ENCODE data around the gene DIAPH3.

DIAPH3 gene

DNA sequence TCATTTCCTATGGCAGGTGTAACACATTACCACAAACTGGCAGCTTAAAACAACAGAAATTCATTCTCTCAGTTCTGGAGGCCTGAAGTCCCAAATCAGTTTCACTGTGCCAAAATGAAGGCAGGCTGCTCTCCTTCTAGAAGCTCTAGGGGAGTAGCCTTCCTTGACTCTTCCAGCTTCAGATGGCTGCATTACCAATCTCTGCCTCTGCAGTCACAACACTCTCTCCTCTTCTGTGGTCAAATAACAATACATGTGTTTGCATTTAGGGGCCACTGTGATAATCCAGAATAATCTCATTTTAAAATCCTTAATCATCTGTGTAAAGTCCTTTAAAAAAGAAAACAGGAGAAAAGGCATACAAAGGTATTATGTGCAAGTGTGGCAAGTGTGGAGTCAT, 7.8 kb downstream of the DIAPH3 start:
- DNase-seq = no peak

DNA sequence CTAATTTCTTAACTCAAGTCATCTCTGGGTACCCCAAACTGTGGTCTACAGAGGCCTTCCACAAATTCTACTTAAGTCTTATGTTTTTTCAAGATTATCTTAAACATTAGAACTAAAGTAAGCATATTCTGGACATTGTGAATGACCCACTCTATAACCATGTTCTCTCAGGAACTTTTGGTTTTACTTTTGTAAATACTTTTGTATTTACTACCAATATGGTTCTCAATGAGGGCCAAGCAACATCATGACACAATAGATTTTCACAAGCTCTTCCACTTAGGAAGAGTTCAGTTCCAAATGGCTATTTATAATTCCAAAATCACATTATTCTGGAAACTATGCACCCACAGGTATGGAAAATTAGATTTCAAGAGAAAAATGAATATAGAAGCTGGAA, 10.8 kb downstream of the DIAPH3 start:
- DNase-seq = no peak

DNA sequence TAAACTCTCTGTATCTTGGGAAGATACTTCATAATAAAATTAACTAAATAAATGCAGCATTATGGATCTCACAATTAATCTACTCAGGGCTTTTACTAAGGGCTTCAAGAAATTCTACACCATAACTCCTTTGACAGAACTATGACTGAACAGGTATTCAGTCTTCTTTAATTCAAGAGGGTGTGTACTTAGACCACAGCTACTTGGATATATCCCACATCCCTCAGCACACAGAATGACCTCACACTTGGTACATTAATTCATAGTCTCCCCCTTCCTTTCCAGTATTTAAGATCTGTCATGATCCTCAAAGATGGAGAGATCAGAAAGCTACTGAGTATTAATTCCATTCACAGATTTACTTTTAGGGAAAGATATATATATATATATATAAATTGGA, 11.6 kb downstream of the DIAPH3 start:
- no peak for DNase-seq

DNA sequence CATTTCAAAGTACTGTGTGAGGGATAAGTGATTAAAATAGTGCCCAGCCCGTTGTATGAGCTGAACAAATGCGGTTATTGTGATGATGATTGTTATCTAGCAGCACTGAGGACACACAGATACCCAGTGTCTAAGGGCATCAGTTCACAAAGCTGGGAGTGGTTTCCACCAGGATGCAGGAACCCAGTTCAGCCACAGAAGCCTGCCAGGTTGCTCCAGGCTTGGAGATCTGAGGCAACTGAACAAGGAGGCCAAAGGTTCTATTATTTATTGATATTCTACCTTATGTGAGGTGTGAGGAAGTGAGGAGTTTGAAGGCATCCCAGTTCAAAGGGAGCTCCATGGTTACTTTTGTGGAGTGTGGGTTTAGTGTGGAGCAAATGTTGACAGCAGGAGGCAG, 13.2 kb downstream of the DIAPH3 start:
- DNase-seq = no peak

DNA sequence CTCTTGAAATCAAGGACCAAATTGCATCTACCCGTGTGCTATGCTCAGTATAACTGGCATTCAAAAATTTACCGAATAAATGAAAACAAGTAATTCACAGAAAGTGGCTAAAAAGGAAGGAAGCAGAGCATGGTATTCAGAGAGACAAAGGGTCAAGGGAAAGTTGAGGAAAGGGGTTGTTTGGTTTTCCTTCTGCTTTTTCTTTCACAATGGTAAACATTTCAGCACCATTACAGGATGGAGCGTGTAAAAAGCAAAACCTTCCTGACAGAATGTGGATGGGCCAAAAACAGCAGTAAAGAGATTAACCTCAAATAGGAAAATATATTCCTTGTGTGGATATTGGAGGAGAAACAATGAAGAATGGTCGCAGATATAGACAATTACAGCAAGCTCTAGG, 14.8 kb downstream of the DIAPH3 start:
- no peak for DNase-seq

DNA sequence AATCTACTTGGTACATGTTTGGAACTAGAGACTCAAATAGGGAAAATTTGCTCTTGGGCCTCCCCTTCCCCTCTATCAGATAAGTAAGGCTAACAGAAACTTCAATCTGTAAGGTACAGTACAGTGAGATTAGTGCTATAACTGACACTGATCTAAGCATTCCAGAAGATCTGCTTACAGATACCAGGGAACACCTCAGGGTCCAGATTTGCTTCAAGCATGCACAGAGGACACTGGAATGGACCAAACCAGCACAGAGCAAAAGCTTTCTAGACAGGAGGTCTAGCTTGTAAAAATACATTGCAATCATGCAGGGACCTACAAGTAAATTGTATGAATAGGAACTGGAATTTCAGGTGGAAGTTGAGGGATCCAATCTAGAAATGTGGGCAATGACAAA, 16.4 kb downstream of the DIAPH3 start:
- DNase-seq = no peak

DNA sequence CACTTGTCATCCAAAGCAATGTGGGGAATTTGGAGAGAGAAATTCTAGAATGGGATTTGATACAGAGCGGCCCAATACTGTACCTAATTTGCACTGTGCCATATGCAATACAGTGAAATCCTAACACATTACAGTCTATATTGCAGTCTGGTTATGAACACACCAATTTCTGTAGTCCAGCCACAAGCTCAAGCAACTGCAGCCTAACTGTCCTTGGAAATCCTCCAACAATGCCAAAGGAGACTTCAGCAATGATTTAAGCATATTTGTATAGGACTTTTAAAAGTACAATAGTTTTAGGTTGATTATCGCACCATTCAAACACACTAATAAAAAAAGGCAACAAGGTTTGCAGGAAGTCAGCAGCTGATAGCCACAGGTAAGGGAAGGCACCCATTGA, 17.3 kb downstream of the DIAPH3 start:
- DNase-seq = no peak

DNA sequence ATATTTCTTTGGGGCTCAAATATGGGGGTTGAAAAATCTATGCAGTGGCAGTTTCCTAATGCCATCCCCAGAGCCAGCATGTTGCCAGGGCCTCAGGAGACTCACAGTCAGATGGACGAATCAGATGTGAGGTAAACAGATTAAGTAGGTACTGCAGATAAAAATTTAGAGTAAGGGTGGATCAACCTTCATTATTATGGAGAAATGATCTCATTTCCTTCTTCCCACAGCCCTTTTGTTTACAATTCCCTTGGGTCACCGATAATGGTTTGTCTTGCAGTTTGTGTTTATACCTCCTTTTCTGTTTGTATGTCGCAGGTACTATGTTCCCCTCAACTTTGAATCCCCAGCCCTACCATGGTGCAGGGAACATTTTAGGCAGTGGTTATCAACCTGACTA, 20.0 kb downstream of the DIAPH3 start:
- DNase-seq = no peak

DNA sequence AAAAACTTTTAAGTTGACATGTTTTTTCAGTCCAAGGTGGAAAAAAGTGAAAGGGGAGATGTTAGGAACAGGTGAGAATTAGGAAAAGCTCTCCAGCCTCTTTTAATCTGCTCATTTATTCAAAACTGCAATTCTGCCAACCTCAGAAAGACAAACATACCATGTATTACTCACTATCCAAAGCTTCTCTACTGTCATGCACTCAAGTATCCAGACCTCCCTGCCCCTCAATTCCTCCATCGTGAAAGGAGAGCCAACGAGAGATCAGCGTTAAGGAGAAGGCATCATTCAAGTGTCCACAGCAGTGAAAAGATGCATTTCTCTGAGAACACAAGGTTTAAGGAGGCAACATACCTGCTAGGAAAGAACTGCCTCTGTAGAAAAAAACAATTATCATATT, 24.5 kb downstream of the DIAPH3 start:
- no peak for DNase-seq

DNA sequence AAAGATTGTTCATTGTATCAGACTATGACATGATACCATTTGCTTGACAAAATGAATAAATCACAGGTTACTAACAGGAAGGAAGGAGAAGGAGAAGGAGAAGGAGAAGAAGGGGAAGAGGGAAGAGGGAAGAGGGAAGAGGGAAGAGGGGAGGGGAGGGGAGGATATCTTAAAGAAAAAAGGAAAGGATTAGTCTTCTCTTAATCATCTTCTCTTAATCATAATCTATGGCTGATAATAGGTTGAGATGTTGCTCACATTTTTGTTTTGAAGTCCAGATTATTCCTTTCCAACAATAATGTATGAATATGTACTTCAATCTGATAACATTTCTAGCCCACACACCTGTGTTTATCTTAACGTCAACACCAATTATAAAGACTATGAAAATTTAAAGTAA, 25.1 kb downstream of the DIAPH3 start:
- no peak for DNase-seq

DNA sequence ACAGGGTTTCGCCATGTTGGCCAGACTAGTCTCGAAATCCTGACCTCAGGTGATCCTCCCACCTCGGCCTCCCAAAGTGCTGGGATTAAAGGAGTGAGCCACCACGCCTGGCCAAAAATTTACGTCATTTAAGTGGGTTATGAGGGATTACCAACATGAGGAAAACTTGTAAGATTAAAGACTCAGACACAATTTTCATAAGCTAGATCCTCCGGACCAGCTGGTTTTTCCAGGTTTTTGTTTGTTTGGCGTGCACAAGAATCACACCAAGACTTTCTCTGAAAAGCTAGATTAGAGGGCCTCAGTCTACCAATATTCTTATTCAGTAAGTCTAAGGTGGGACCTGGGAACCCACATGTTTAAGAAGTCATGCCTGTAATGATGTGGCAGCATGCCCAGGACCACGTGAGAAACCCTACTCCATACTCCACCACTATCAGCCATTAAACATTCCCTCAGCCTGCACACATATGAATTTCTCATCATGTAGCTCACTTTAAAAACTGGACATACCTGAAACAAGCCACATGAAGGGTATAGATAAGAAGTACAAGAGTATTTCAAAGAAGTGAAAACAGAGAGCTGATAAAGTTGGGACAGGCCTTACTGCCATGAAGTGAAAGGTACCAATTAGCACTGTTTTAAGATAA, 25.7 kb downstream of the DIAPH3 start:
- no peak for DNase-seq

DNA sequence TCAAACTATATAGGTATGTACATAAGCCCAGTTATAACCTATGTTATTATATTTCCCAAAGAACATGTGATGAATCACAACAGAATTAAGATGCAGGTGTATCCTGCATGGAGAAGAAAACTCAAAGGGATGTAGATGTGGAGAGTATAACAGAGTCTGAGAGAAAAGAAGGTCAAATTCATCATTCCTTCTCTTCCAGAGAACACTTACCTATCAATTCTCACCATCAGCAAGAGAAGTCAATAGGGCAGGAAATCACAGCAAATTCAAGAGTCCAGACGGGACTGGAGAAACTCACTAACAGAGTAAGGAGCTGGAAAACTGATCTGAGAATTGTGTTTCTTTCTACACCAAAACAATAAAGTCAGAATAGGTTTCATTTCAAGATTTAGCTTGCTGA, 28.4 kb downstream of the DIAPH3 start:
- DNase-seq = no peak

DNA sequence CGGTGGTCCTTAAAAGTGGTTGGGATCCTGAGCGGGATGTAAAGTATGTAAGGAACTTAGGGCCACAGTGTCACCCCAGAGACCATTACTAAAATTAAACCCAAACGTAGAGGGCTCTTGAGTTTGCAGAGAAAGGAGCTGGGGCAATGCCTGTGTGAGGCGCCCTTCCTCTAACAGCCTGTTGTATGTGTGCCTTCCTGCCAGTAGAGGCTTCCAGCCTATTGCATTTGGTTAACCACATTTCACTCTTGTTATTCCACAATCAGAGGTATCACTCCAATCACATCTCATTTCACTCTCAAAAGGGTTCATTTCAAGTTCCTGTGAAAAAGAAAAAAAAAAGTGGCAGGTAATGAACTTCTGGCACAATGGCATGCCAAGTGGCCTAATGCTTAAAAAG, 29.4 kb downstream of the DIAPH3 start:
- no peak for DNase-seq

DNA sequence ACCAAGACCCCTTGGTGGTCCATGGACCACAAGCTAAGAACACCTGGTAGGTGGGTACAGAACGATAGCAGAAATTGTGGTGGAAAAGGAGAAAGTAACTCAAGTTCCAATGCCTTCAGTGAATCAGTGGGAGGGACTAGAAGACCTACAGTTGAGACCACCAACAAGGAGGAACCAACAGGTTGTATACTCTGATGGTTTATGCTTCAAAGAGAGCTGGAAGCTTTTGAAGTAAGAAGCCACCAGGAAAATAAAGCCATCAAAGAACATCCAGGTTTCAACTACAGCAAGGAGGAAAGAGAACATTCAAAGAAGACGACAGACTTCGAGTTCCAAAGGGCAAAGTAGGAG, 42.4 kb downstream of the DIAPH3 start:
- no peak for DNase-seq

DNA sequence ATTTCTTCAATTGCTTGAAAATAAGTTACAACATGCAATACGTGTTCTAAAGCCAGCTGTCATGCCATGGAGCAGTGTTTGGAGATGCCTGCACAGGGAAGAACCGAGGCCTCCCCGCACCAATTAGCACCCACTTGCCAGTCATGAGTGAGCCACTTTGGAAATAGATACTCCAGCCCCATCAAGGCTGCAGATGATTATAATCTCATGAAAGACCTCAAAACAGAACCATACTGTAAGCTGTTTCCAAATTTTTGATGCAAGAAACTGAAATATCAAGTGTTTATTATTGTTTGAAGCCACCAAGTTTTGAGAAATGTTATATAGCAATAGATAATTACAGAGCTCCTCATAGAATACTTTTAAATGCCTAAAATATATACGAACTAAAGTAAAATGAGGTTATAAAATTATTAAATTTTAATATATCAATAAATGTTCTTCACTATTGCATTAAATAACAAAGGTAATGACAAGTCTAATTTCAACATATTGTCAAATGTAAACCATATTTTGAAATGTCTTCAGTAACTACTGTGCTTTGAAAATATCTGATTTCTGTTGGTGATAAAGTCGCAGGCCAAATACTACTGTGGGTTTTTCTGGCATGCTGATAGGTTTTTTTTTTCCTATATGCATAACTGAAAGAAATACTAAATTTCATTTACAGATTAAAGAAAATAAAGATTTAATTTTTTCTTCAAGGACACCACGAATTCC, 43.0 kb downstream of the DIAPH3 start:
- DNase-seq = no peak

DNA sequence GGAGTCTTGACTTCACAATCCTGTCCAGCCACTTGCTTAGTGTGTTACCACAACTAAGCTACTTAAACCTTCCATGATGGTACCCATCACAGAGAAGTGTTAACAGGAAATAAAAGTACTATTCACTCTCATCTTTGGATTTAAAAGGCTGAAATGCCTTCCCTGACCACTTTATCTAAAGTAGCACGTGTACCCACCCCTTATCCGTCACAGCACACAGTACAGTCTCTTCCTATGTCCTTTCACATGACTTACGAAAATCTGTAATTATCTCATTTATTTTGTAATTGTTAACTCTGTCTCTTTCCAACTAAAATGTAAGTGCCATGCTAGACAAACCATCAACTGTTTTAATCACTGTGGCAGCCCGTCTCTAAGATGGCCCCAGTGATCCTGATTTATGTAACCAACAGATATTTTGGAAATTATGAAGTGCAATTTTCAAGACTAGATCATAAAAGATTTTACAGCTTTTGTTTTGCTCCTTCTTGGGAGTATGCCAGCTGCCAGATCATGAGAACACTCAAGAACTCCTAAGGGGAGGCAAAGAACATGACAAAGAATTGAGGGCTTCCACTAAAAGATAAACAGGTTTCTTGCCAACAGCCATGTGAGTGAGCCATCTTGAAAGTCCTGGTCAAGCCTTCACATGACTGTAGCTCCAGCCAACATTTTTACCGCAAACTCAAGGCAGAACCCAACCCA, 44.9 kb downstream of the DIAPH3 start:
- no peak for DNase-seq

DNA sequence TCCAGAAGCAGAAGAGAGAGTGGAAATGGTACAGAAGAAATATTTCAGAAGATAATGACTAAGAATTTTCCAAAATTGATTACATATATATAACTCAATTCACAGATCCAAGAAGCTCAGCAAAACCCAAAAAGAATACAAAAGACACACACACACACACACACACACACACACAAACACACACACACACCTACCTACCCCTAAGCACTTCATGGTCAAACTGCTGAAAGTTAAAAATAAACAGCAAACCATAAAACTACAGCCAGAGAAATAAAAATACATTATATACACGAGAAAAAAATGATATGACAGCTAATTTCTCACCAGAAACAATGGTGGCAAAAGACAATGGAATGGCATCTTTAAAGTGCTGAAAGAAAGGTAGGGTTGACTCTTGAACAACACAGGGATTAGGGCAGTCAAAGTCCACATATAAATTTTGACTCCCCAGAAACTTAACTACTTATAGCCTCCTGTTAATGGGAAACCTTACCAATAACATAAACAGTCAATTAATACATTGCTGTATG, 49.2 kb downstream of the DIAPH3 start:
- no peak for DNase-seq

DNA sequence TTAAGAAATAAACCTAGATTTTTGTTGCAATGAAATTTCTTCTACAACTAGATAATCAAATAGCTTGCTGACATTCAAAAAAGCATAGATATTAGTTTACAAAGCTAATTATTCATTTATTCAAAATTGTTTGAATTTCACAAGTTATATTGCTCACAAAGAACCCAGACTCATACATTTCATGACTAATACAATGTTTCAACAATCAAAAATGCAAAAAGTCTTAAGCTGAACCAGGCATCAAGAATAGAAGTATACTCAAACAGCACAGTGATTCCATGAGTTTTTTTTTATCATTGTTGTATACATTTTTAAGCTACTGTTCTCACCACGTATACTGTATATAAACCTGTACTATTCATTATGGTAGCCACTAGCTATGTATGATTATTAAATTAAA, 51.0 kb downstream of the DIAPH3 start:
- no peak for DNase-seq

DNA sequence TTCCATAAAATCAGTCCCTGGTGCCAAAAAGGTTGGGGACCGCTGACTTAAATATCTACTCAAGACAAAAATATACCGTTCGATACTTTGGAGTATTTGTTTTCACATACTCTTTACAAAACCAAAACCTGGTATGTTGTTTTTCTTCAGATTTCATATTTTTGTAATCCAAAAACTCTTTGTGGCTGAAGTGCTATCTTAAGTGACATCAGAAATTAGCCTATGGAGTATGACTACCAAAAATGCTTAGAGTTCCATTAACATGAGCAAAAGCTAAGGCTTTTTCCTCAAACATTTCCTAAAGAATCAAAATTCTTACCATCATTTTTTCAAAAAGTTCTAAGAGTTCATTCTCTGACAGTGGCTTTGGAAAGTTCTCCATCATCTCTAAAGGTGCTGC, 52.0 kb downstream of the DIAPH3 start:
- no peak for DNase-seq

DNA sequence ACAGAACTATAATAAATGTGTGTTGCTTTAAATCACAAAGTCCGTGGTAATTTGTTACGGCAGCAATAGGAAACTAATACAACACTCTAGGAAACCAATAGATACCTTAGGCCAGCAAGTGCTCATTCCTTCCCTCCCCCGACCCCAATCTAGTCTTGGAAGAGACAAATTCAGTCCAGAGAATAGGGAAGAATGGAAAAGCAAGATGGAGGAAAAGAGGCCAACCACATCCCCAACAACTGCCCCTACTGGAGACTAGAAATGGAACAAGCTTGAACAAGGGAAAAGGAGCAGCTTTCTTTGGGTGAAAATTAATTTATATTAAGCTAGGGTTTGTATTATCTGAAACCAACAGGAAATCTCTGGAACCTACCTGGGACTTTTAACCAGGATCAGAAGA, 54.4 kb downstream of the DIAPH3 start:
- no peak for DNase-seq

DNA sequence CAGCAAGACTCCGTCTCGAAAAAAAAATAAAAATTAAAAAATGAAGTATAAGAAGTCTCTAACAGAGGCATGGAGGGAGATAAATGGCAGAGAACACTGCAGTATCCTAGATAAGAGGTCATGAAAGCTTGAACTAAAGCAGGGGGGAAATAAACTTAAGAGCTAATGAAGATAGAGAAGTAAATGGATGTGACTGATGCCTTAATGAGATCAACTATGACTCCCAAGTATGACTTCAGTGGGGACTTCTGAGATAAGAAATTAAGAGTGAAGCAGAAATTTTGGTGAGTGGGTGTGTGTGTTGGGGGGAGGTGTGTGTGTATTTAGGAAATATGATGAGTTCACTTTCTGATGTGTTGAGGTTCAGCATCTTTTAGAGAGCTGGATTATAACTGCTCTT, 55.1 kb downstream of the DIAPH3 start:
- DNase-seq = no peak

DNA sequence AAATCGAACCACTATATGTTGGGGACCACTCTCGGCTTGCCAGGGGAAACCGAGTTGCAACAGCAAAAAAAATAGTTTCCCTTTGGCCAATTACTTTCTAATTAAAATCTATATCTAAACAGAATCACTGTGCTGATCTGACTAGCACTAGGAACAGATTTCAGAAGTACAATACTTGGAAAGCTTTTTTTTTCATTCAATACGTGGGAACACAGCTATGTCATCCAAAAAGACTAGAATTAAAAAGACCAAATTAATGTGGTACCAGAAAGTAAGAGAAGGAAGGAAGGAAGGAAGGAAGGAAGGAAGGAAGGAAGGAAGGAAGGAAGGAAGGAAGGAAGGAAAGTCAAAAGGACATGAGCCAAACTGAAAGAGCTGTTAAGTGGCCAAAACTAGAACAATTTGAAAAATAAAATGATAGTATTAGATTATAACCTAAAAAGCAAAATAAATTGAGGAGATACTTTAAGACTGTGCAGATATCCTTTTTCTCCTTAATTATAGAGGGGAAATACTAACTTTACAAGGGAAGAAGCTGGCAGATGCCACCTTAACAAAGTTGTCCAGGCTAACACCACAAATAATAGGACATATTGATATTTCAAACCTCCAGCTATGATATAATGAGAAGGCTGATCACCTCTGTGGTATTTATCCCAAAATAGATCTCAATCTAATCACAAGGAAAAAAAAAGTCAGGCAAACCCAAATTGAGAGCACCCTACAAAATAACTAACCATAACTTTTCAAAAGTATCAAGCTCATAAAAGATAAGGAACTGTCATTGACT, 63.9 kb downstream of the DIAPH3 start:
- DNase-seq = no peak

DNA sequence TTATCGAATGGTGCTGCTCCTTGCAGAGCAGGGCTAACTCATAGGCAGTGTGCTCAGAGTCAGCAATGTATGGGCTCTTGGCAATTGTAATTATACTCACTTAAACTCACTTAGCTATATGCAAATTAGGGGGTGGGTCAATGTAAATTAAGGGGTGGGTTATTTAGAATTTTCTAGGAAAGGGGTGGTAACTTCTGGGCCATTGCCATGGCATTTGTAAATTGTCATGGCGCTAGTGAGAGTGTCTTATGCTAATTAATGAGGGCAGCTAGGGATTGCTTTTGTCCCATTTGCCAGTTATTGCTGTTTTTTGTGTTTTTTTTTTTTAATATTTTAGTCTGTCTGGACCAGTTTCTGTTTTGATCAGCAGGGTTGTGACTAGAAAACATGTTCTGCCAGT, 68.4 kb downstream of the DIAPH3 start:
- no peak for DNase-seq

Measured in activated T-cell treated with anti-CD3 and anti-CD28 coated beads for 4 hours (primary cell).